ENCODE data around the gene SP140L.
"Not testable (repeated sequence)": the region's sequence is repeated elsewhere in the genome, so short reads cannot be mapped to it uniquely, and the experiment has no call there.

SP140L gene

GRCh38 chr2:230362030-230362691, 35.2 kb downstream of the SP140L start:
- DNase-seq (ENCODE audit: low spot score): no peak

DNA sequence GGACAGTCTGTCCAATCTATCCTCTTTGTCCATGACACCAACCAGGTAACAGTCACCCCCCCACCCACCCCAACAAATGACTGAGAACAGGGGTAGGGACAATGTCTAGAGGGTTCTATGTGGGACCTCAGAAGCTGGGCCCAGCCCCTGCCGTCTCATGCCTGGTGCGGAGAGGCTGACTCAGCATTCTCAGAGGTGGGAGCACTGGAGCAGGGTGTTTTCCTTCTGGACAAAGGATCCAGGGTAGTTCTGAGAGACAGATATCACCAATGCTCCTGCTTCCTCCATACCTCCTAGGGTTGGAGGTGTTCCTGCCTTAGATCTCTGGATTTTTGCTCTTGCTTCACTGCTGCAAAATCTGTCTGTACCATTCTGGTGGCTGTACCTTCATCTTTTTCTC, 55.1 kb downstream of the SP140L start:
- no peak for DNase-seq (ENCODE audit: low spot score)

DNA sequence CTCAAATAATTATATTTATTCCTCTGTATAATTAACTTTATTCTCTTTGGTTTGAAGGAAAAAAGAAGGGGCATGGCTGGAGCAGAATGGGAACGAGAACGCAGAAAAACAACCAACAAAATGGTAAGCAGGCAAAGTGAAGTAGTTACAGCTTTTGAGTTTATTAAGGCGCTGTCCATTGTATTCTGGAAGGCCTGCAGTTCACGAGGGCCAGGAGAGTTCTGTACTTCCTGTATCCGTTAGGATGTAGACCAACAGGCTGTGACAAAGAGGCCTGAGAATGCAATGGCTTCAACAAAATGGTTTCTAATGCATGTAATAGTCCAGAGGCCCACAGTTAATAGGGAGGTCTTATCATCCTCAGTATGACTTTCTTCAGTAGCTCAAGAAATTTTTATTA, 56.5 kb downstream of the SP140L start:
- DNase-seq (ENCODE audit: low spot score): no peak

DNA sequence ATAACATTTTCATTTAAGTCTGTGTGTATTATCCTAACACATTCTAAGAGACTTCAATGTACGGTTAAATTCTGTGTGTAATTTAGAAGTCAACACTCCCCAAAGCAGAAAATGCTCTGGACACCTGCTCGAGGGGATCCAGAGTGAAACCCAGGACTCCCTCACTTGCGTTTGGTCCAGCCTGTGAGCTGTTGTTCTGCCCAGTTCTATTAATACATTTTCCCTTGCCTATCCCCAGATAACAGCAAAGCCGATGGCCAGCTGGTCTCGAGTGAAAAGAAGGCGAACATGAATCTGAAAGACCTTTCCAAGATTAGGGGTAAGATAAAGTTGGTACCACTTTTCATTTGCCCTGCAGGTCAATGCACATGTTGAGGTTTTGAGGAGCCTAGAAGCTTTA, 58.0 kb downstream of the SP140L start:
- no peak for DNase-seq (ENCODE audit: low spot score)

DNA sequence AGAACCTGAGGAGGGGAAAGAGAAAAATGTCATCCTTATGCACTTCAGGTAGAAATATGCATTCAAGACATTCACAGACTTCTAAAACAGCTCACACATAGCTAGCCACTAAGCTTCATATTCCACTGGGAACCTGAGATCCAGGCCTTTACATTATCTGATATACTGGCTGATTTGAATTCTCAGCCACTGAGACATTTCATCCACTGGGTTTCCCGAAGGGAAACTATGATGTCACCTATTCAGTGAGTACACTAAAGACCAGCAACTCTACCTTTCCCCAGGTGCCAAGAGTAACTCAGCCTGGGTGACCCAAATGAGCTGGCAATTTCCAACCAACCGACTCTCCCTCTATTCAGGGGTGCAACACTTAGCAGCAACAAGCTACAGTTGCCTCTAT, 67.3 kb downstream of the SP140L start:
- no peak for DNase-seq (ENCODE audit: low spot score)

GRCh38 chr2:230398698-230399097, 71.7 kb downstream of the SP140L start:
- DNase-seq (ENCODE audit: low spot score): not testable (repeated sequence)

- DNase-seq (ENCODE audit: low spot score): no peak
Observed at GRCh38 chr2:230400041-230400440, 73.0 kb downstream of the SP140L start.

GRCh38 chr2:230400454-230400853, 73.5 kb downstream of the SP140L start:
- DNase-seq (ENCODE audit: low spot score): no peak

- DNase-seq (ENCODE audit: low spot score): not testable (repeated sequence)
Observed at GRCh38 chr2:230401026-230401425, 74.0 kb downstream of the SP140L start.

- no peak for DNase-seq (ENCODE audit: low spot score)
Observed at GRCh38 chr2:230403746-230404145, 76.8 kb downstream of the SP140L start.

- DNase-seq (ENCODE audit: low spot score): no peak
Observed at GRCh38 chr2:230405824-230406223, 78.8 kb downstream of the SP140L start.

GRCh38 chr2:230408244-230408842, 81.3 kb downstream of the SP140L start:
- peak; percentile 62 for DNase-seq (ENCODE audit: low spot score)

DNA sequence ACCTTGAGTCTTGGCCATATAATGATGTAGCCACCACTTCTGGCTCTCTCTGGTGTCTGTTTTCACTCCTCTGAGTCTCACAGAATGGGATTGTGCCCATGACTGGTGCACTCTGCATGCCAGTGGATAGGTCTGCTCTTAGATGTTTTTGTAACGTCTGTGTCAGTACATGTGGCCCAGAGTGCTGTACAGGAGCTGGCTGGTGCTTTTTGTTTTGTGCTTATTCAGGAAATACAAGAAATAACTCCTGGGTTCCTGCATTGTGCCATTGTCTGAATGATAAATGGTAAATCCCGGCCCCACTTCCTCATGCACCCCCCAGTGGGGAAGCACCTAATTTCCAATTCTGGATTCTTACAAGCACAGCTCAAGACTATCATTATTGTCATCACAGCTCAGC, 82.3 kb downstream of the SP140L start:
- peak; percentile 60 for DNase-seq (ENCODE audit: low spot score)

DNA sequence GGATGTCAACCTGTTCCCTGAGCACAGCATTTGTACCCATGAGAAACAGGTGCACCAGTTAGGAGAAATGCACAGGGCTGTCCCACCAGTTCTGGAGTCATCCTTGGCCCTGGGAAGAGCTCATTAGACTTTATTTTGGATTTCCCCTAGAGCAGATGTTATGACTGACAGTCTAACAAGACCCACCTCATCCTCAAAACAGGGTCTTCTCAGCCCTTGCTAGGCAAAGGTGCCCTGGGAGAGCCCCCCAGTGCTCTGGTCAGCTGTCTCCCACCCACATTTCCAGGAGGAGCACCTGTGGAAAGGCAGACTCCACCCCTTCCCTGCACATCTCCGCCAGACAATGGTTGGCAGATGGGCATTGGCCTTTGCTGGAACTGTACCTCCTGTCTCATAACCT, 83.3 kb downstream of the SP140L start:
- no peak for DNase-seq (ENCODE audit: low spot score)

GRCh38 chr2:230410861-230411569, 84.0 kb downstream of the SP140L start:
- DNase-seq (ENCODE audit: low spot score): no peak

GRCh38 chr2:230411570-230412370, 84.8 kb downstream of the SP140L start:
- DNase-seq (ENCODE audit: low spot score): peak; percentile 68

DNA sequence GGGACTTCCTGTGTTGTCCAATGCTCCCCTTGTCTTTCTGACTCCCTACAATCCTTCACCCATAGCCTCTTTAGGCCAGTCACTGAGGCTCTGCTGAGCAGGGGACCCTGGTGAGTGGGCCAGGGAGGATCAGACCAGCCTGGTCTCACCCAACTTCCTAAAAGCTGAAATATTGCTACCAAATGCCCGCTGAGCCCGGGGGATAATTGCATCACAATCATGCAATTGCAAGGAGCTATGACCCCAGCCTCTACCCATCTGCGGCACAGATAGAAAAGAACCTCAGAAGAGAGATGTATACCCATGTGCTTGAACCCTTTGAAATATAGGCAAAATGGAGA, 85.3 kb downstream of the SP140L start:
- DNase-seq (ENCODE audit: low spot score): no peak

DNA sequence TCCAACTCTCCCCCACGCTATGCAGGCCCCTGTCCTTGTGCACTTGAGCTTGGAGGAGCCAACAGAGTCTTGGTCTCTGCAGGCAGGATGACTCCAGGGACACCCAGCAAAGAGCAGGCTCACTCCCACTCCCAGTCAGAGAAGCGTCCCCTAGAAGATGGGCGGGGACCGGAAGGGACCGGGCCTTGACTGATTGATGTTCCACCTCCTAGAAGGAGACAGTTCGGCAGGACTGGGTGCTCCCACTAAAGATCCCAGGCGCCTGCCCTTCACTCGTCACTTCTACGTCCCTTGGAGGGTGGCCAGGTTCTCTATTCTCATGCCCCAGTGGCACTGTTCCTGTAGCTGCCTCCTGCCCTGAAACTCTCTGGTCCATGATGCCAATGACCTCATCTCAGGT, 85.9 kb downstream of the SP140L start:
- no peak for DNase-seq (ENCODE audit: low spot score)

GRCh38 chr2:230413479-230413878, 86.5 kb downstream of the SP140L start:
- DNase-seq (ENCODE audit: low spot score): no peak

DNA sequence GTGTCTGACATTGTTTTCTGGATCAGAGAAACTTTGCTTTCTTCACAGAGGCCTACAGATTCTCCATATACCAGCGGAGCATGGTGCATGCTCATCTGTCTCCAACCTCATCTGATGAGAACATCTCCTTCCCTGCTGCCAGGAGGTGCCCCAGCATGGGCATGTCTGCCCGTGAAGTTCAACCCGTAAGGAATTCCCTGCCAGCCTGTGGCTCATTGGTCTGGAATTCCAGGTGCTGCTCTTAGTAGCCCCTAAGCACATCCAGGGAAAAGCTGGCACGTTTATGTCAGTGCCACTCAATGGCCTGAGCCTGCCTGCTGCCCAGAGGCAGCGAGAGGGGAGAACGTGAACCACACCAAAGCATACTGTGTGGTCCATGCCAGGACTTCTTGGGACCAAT, 87.3 kb downstream of the SP140L start:
- DNase-seq (ENCODE audit: low spot score): peak; percentile 67

DNA sequence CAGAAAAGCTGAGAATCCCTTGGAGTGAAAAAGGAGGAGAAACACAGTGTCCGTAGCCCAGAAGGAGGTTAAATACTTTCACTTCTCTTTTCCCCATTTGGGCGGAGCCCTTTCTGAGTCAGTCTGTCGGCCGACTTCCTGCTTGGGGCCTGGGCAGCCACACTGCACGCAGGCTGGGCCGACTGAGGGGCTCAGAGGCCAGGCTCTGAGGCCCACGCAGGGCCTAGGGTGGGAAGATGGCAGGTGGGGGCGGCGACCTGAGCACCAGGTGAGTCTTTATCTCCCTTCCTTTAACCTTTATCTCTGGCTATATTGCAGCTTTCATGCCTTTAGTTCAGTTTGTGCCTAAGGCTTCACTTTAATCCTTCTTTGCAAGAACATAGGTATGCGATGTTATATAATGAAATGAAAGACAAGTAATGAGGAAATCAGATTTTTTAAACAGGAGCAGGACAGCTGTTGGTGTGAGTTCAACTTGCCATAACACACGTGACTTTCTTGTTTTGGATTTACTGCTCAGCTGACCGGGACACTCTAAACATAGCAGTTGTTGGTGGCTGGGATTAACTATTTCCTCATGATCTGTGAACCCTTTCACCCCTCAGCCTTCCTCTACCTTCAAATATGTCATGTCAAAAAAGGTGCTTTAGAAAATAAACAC, 89.2 kb downstream of the SP140L start, which contains the start of gene SP100:
SP100 (plus strand) TSS at position 141 of the 661 bp plus-strand sequence; CDS start at position 237, 96 bp downstream.
- peak; percentile 87 for DNase-seq (ENCODE audit: low spot score)

- DNase-seq (ENCODE audit: low spot score): no peak
Observed at GRCh38 chr2:230417436-230417835, 90.4 kb downstream of the SP140L start.

Measured in kidney tubule cell (primary cell).